ENCODE results near the gene GPRC6A.

Gene GPRC6A

GRCh38 chr6:116745176-116745575 lies 83.7 kb downstream of the GPRC6A start:
- no peaks in the 10 kb centered on the region for H3K36me3 ChIP-seq (ENCODE audit: control insufficient read depth, insufficient read depth, low read length, severe bottlenecking)
- no peaks in the 10 kb centered on the region for H3K27me3 ChIP-seq (replicated peaks; ENCODE audit: control insufficient read depth, insufficient read depth, low read length)
- no peak overlapping the region for H3K4me3 ChIP-seq (ENCODE audit: low read length)
- DNase-seq (ENCODE audit: low read depth) = no peak
- no peak overlapping the region for H3K9ac ChIP-seq (ENCODE audit: low read length)
- H3K9me3 ChIP-seq (ENCODE audit: control insufficient read depth, low read length) = peaks cover 8% of the 10 kb centered on the region
- H3K4me1 ChIP-seq (ENCODE audit: control insufficient read depth, insufficient read depth, low read length) = no peaks in the 10 kb centered on the region

All from adipocyte (in vitro differentiated cells).